H9 (cell line): ENCODE measurements around the gene SPINT2. TPM values are rescaled to one million over a fixed set of nuclear protein-coding genes. Genes with fewer than 3 reads are reported as not detected.

Source experiments
- DNase-seq: peaks from one replicate; pipeline ENCODE4 v3.0.0-alpha.2; 2017
- H2AFZ ChIP-seq: one replicate; pipeline ENCODE4 v1.6.1; 2013; ENCODE audit warnings: mild to moderate bottlenecking, low read length, control low read depth, moderate library complexity
- H2AK5ac ChIP-seq: 2 replicates; pipeline ENCODE4 v1.6.1; 2013; ENCODE audit warnings: low read length, control low read depth, mixed read lengths; ENCODE audit not compliant: insufficient read length
- H2BK120ac ChIP-seq: one replicate; pipeline ENCODE4 v1.6.1; 2013; ENCODE audit warnings: low read depth, mild to moderate bottlenecking, low read length, control low read depth, inconsistent platforms; ENCODE audit not compliant: poor library complexity, severe bottlenecking
- H2BK12ac ChIP-seq: 2 replicates; pipeline ENCODE4 v1.6.1; 2013; ENCODE audit warnings: low read length, control low read depth, mixed read lengths, low read depth; ENCODE audit not compliant: insufficient read length
- H2BK15ac ChIP-seq: 2 replicates; pipeline ENCODE4 v1.6.1; 2013; ENCODE audit warnings: low read depth, low read length, control low read depth
- H2BK20ac ChIP-seq: one replicate; pipeline ENCODE4 v1.6.1; 2013; ENCODE audit warnings: low read depth, mild to moderate bottlenecking, low read length, control low read depth, inconsistent platforms; ENCODE audit not compliant: poor library complexity, severe bottlenecking
- H2BK5ac ChIP-seq: 2 replicates; pipeline ENCODE4 v1.6.1; 2013; ENCODE audit warnings: low read length, control low read depth, mixed read lengths; ENCODE audit not compliant: insufficient read length
- H3K14ac ChIP-seq: 2 replicates; pipeline ENCODE4 v1.6.1; 2013; ENCODE audit warnings: low read length, control low read depth; ENCODE audit not compliant: insufficient read depth
- H3K18ac ChIP-seq: 2 replicates; pipeline ENCODE4 v1.6.1; 2013; ENCODE audit warnings: low read depth, mild to moderate bottlenecking, mixed read lengths, low read length, control low read depth; ENCODE audit not compliant: insufficient read length
- H3K23ac ChIP-seq: 2 replicates; pipeline ENCODE4 v1.6.1; 2013; ENCODE audit warnings: low read length, control low read depth, mixed read lengths, low read depth; ENCODE audit not compliant: insufficient read length
- H3K23me2 ChIP-seq: 2 replicates; pipeline ENCODE4 v1.6.1; 2013; ENCODE audit warnings: low read depth, mild to moderate bottlenecking, mixed read lengths, low read length, control low read depth; ENCODE audit not compliant: insufficient read length, poor library complexity, severe bottlenecking
- H3K27ac ChIP-seq: 2 replicates; pipeline ENCODE4 v1.5.1; 2013; ENCODE audit warnings: low read length, control low read depth, mixed read lengths, low read depth; ENCODE audit not compliant: insufficient read length
- H3K27me3 ChIP-seq: 2 replicates; pipeline ENCODE4 v1.6.1; 2013; ENCODE audit warnings: low read length, control low read depth, inconsistent platforms; ENCODE audit not compliant: insufficient read depth
- H3K4ac ChIP-seq: 2 replicates; pipeline ENCODE4 v1.6.1; 2013; ENCODE audit warnings: low read depth, mild to moderate bottlenecking, control low read depth, inconsistent platforms, low read length, moderate library complexity
- H3K4me1 ChIP-seq: 2 replicates; pipeline ENCODE4 v1.6.1; 2013; ENCODE audit warnings: low read length, control low read depth, inconsistent platforms; ENCODE audit not compliant: insufficient read depth
- H3K4me2 ChIP-seq: 2 replicates; pipeline ENCODE4 v1.6.1; 2013; ENCODE audit warnings: low read length, control low read depth, mixed read lengths; ENCODE audit not compliant: insufficient read length, insufficient read depth
- H3K56ac ChIP-seq: 2 replicates; pipeline ENCODE4 v1.6.1; 2013; ENCODE audit warnings: low read depth, mild to moderate bottlenecking, mixed read lengths, low read length, control low read depth; ENCODE audit not compliant: insufficient read length
- H3K79me1 ChIP-seq: 2 replicates; pipeline ENCODE4 v1.6.1; 2013; ENCODE audit warnings: low read depth, mild to moderate bottlenecking, moderate library complexity, low read length, control low read depth, inconsistent platforms; ENCODE audit not compliant: insufficient read depth, poor library complexity, severe bottlenecking
- H3K79me2 ChIP-seq: 2 replicates; pipeline ENCODE4 v1.6.1; 2013; ENCODE audit warnings: low read length, control low read depth, inconsistent platforms; ENCODE audit not compliant: insufficient read depth
- H3K9ac ChIP-seq: 2 replicates; pipeline ENCODE4 v1.6.1; 2013; ENCODE audit warnings: low read length, control low read depth, mixed read lengths; ENCODE audit not compliant: insufficient read length; ENCODE audit errors: extremely low read depth
- H3K9me3 ChIP-seq: one replicate; pipeline ENCODE4 v1.6.1; 2013; ENCODE audit warnings: low read depth, low read length, inconsistent platforms; ENCODE audit not compliant: control insufficient read depth
- H3T11ph ChIP-seq: one replicate; pipeline ENCODE4 v1.6.1; 2013; ENCODE audit warnings: mild to moderate bottlenecking, low read length, control low read depth, inconsistent platforms
- H4K20me1 ChIP-seq: one replicate; pipeline ENCODE4 v1.6.1; 2013; ENCODE audit not compliant: control insufficient read depth, insufficient read length, insufficient read depth
- H4K5ac ChIP-seq: 2 replicates; pipeline ENCODE4 v1.6.1; 2013; ENCODE audit warnings: low read depth, mild to moderate bottlenecking, mixed read lengths, low read length, control low read depth; ENCODE audit not compliant: insufficient read length
- H4K8ac ChIP-seq: replicated peaks from 2 replicates; pipeline ENCODE4 v1.6.1; 2013; ENCODE audit warnings: low read length, control low read depth, mixed read lengths, low read depth; ENCODE audit not compliant: insufficient read length
- H4K91ac ChIP-seq: 2 replicates; pipeline ENCODE4 v1.6.1; 2013; ENCODE audit warnings: low read depth, mild to moderate bottlenecking, moderate library complexity, mixed read lengths, low read length, control low read depth; ENCODE audit not compliant: insufficient read length
- H3K27ac Mint-ChIP-seq, 3 experiments: 2 replicates in 2 of 3; 3 replicates in 1 of 3; pipeline ENCODE4 v1.8.0; 2020 to 2021; ENCODE audit warnings: mixed read lengths in 3 of 3, mild to moderate bottlenecking in 1 of 3, moderate library complexity in 1 of 3
- H3K27me3 Mint-ChIP-seq: 2 replicates; pipeline ENCODE4 v1.8.0; 2021; ENCODE audit warnings: low read depth, mild to moderate bottlenecking, moderate library complexity, mixed read lengths
- H3K36me3 Mint-ChIP-seq, 3 experiments: 2 replicates in 2 of 3; 3 replicates in 1 of 3; pipeline ENCODE4 v1.8.0; 2020 to 2021; ENCODE audit warnings: low read depth in 3 of 3, mixed read lengths in 3 of 3; ENCODE audit not compliant: insufficient read depth in 1 of 3
- H3K4me1 Mint-ChIP-seq, 2 experiments: 2 replicates each; pipeline ENCODE4 v1.8.0; 2020; ENCODE audit warnings: mixed read lengths in 2 of 2
- H3K4me3 Mint-ChIP-seq, 2 experiments: 2 replicates in 1 of 2; 3 replicates in 1 of 2; pipeline ENCODE4 v1.8.0; 2020 to 2021; ENCODE audit warnings: mild to moderate bottlenecking in 2 of 2, mixed read lengths in 2 of 2, moderate library complexity in 1 of 2
- H3K9me3 Mint-ChIP-seq, 2 experiments: 2 replicates in 1 of 2; 3 replicates in 1 of 2; pipeline ENCODE4 v1.8.0; 2020; ENCODE audit warnings: mild to moderate bottlenecking in 2 of 2, mixed read lengths in 2 of 2, moderate library complexity in 1 of 2
- CTCF ChIP-seq: fragments of 200-600 bp; sonication (generic); conservative IDR thresholded peaks from 3 replicates; pipeline ENCODE4 v1.8.0; 2021; ENCODE audit warnings: antibody characterized with exemption, mild to moderate bottlenecking
- WGBS: extraction: QIAGEN DNeasy Blood & Tissue Kit; methylation state at CpG from one replicate; pipeline ENCODE4 v1.1.7; 2013; ENCODE audit warnings: missing lambda C conversion rate, low lambda C conversion rate, mixed read lengths; ENCODE audit not compliant: insufficient read length; ENCODE audit errors: extremely low coverage; 5-methylcytosine and 5-hydroxymethylcytosine counted together
- total RNA-seq: library from RNA; stranded (reverse); gene quantifications from 2 replicates; pipeline ENCODE4 v1.2.1, GENCODE V29; 2021

Gene SPINT2
- total RNA-seq, 1 experiment from 2014 or later: 283 TPM

- H3K14ac ChIP-seq: no peak overlapping the region
- H3K23me2 ChIP-seq: peaks cover 11% of the 10 kb centered on the region
- H2BK120ac ChIP-seq: no peak overlapping the region
- H4K91ac ChIP-seq: no peak overlapping the region
- no peak overlapping the region for H3K56ac ChIP-seq
- H3K4me1 ChIP-seq: peaks cover 3% of the 10 kb centered on the region; the same call in 1 of the 2 replicates
- H3T11ph ChIP-seq: no peak overlapping the region
- no CpG with 5 or more reads among the region's 2 CpGs for WGBS
- H4K8ac ChIP-seq: no peak overlapping the region
- no peak overlapping the region for H2BK12ac ChIP-seq
- H3K27ac Mint-ChIP-seq: no peak overlapping the region; a peak in 1 of 7 replicates
- no peak for TF ChIP-seq CTCF
- no peaks in the 10 kb centered on the region for H4K20me1 ChIP-seq
- DNase-seq: no peak
- no peak overlapping the region for H3K4me2 ChIP-seq
- no peaks in the 10 kb centered on the region for H3K9me3 Mint-ChIP-seq
- H3K4me3 Mint-ChIP-seq: no peak overlapping the region
- H3K9me3 ChIP-seq: no peaks in the 10 kb centered on the region
- H3K79me2 ChIP-seq: no peaks in the 10 kb centered on the region
- no peak overlapping the region for H4K5ac ChIP-seq
- H3K27me3 Mint-ChIP-seq: no peaks in the 10 kb centered on the region
- peaks cover 15 to 18% of the 10 kb centered on the region in 2 experiments for H3K4me1 Mint-ChIP-seq
- no peak overlapping the region for H3K9ac ChIP-seq
- H2BK15ac ChIP-seq: no peak overlapping the region
- no peaks in the 10 kb centered on the region; a peak in 1 of 7 replicates for H3K36me3 Mint-ChIP-seq
- H3K27ac ChIP-seq: no peak overlapping the region
- no peaks in the 10 kb centered on the region for H3K79me1 ChIP-seq
- no peak overlapping the region for H2BK5ac ChIP-seq
- H2AFZ ChIP-seq: no peak overlapping the region
- H3K27me3 ChIP-seq: no peaks in the 10 kb centered on the region
- no peak overlapping the region for H3K18ac ChIP-seq
- no peak overlapping the region for H3K4ac ChIP-seq
- H3K23ac ChIP-seq: no peak overlapping the region
- H2BK20ac ChIP-seq: no peak overlapping the region
- no peak overlapping the region for H2AK5ac ChIP-seq
These were observed 76.6 kb downstream of the SPINT2 start for GRCh38 chr19:38340927-38341326.

Other genes starting within 250 kb of the SPINT2 start
- 12.0 and 13.1 TPM in 2 replicates for gene DPF1, start 40.4 kb upstream of the SPINT2 start, total RNA-seq
- 18.3 and 19.6 TPM in 2 replicates for gene PPP1R14A, start 8.2 kb upstream of the SPINT2 start, total RNA-seq
- 1.2 TPM in 1 of 2 replicates, not detected in the other for gene C19orf33, start 39.7 kb downstream of the SPINT2 start, total RNA-seq
- gene YIF1B, start 51.4 kb downstream of the SPINT2 start, total RNA-seq: 73.2 and 77.4 TPM in 2 replicates
- 5.4 and 6.5 TPM in 2 replicates for gene KCNK6, start 55.3 kb downstream of the SPINT2 start, total RNA-seq
- 3.0 and 3.7 TPM in 2 replicates for gene CATSPERG, start 71.3 kb downstream of the SPINT2 start, total RNA-seq
- gene PSMD8, start 110.0 kb downstream of the SPINT2 start, total RNA-seq: 185 and 189 TPM in 2 replicates
- 1.5 and 2.4 TPM in 2 replicates for gene GGN, start 123.5 kb downstream of the SPINT2 start, total RNA-seq
- 11.5 and 16.4 TPM in 2 replicates for gene SPRED3, start 124.1 kb downstream of the SPINT2 start, total RNA-seq
- gene FAM98C, start 138.5 kb downstream of the SPINT2 start, total RNA-seq: 15.0 and 16.4 TPM in 2 replicates
- 0.28 and 0.39 TPM in 2 replicates for gene RASGRP4, start 161.6 kb downstream of the SPINT2 start, total RNA-seq
- 8.4 and 8.9 TPM in 2 replicates for gene RYR1, start 169.1 kb downstream of the SPINT2 start, total RNA-seq